CD14-positive monocyte (primary cell): Measurements from ENCODE around the gene RTL5. TPM values are rescaled to one million over a fixed set of nuclear protein-coding genes. Genes with fewer than 3 reads are reported as not detected.

Experiments
- DNase-seq, 3 donors: peaks; one replicate each; pipeline ENCODE4 v3.0.0-alpha.2; 2011 to 2022
- H2AFZ ChIP-seq: 2 replicates; pipeline ENCODE4 v1.6.0; 2012; ENCODE audit warnings: mild to moderate bottlenecking, low read depth, low read length, inconsistent platforms; ENCODE audit not compliant: insufficient read depth, poor library complexity, severe bottlenecking
- H3K27ac ChIP-seq, 2 donors: 1 replicate in 1 of 2; 2 replicates in 1 of 2; pipeline ENCODE4 v1.5.1; 2012 to 2013; ENCODE audit warnings: low read length in 2 of 2, control low read depth in 1 of 2, inconsistent platforms in 1 of 2, low read depth in 1 of 2, mild to moderate bottlenecking in 1 of 2
- H3K27me3 ChIP-seq, 2 donors: one replicate each; pipeline versions ENCODE4 v1.6.0 to v1.6.1; 2011 to 2013; ENCODE audit warnings: low read length in 2 of 2; ENCODE audit not compliant: control insufficient read depth in 2 of 2, insufficient read depth in 2 of 2
- H3K36me3 ChIP-seq, 2 donors: replicated peaks in 1 of 2; 1 replicate in 1 of 2; 2 replicates in 1 of 2; pipeline versions ENCODE4 v1.5.1 to v1.6.1; 2012 to 2013; ENCODE audit warnings: low read length in 2 of 2, control low read depth in 1 of 2, inconsistent platforms in 1 of 2, mild to moderate bottlenecking in 1 of 2; ENCODE audit not compliant: insufficient read depth in 2 of 2, control insufficient read depth in 1 of 2
- H3K4me1 ChIP-seq, 2 donors: 1 replicate in 1 of 2; 2 replicates in 1 of 2; pipeline versions ENCODE4 v1.5.1 to v1.6.1; 2012 to 2013; ENCODE audit warnings: low read length in 2 of 2, control low read depth in 1 of 2, inconsistent platforms in 1 of 2, mild to moderate bottlenecking in 1 of 2, moderate library complexity in 1 of 2; ENCODE audit not compliant: insufficient read depth in 2 of 2, control insufficient read depth in 1 of 2
- H3K4me2 ChIP-seq: replicated peaks from 2 replicates; pipeline ENCODE3; 2012; ENCODE audit warnings: low read length, moderate library complexity, mild to moderate bottlenecking; ENCODE audit not compliant: poor library complexity, severe bottlenecking; ENCODE audit errors: extremely low read depth
- H3K4me3 ChIP-seq, 3 experiments: fragments of 200-600 bp in 1 of 3; sonication (generic) in 1 of 3; replicated peaks in 1 of 3; 1 replicate in 2 of 3; 2 replicates in 1 of 3; pipeline ENCODE4 v1.5.1; 2011 to 2013; ENCODE audit warnings: low read length in 3 of 3, mild to moderate bottlenecking in 3 of 3, control low read depth in 2 of 3, low read depth in 2 of 3, inconsistent platforms in 1 of 3, moderate library complexity in 1 of 3
- H3K79me2 ChIP-seq: 2 replicates; pipeline ENCODE4 v1.6.0; 2012; ENCODE audit warnings: mild to moderate bottlenecking, control low read depth, inconsistent platforms, low read length, moderate library complexity; ENCODE audit not compliant: insufficient read depth
- H3K9ac ChIP-seq: 2 replicates; pipeline ENCODE4 v1.6.0; 2017; ENCODE audit warnings: low read length, mild to moderate bottlenecking; ENCODE audit not compliant: insufficient read depth, poor library complexity, severe bottlenecking
- H3K9me3 ChIP-seq, 2 donors: replicated peaks in 1 of 2; 1 replicate in 1 of 2; 2 replicates in 1 of 2; pipeline versions ENCODE4 v1.5.1 to v1.6.1; 2012 to 2013; ENCODE audit warnings: low read length in 2 of 2, control low read depth in 1 of 2; ENCODE audit not compliant: control insufficient read depth in 1 of 2, insufficient read depth in 1 of 2
- H4K20me1 ChIP-seq: 2 replicates; pipeline ENCODE4 v1.6.0; 2012; ENCODE audit warnings: mild to moderate bottlenecking, low read length, control low read depth, moderate library complexity; ENCODE audit not compliant: insufficient read depth
- H3K27ac Mint-ChIP-seq, 7 donors: one replicate each; pipeline ENCODE4 v1.8.0; 2020; ENCODE audit warnings: mild to moderate bottlenecking in 7 of 7, mixed read lengths in 7 of 7, moderate library complexity in 6 of 7, inconsistent platforms in 2 of 7
- H3K27me3 Mint-ChIP-seq, 3 donors: one replicate each; pipeline ENCODE4 v1.8.0; 2021 to 2022; ENCODE audit warnings: low read depth in 3 of 3, mild to moderate bottlenecking in 3 of 3, mixed read lengths in 3 of 3, moderate library complexity in 3 of 3, inconsistent platforms in 1 of 3
- H3K36me3 Mint-ChIP-seq, 2 donors: one replicate each; pipeline ENCODE4 v1.8.0; 2020; ENCODE audit warnings: mixed read lengths in 2 of 2, inconsistent platforms in 1 of 2, mild to moderate bottlenecking in 1 of 2
- H3K4me1 Mint-ChIP-seq: one replicate; pipeline ENCODE4 v1.8.0; 2020; ENCODE audit warnings: mild to moderate bottlenecking, mixed read lengths
- H3K4me3 Mint-ChIP-seq, 2 donors: one replicate each; pipeline ENCODE4 v1.8.0; 2020; ENCODE audit warnings: mild to moderate bottlenecking in 2 of 2, mixed read lengths in 2 of 2, moderate library complexity in 1 of 2
- H3K9me3 Mint-ChIP-seq, 7 donors: one replicate each; pipeline ENCODE4 v1.8.0; 2020 to 2022; ENCODE audit warnings: mixed read lengths in 7 of 7, mild to moderate bottlenecking in 6 of 7, moderate library complexity in 6 of 7, inconsistent platforms in 2 of 7
- WGBS: methylation state at CpG from one replicate; pipeline ENCODE4 v1.1.5; 2013; ENCODE audit warnings: missing lambda C conversion rate; ENCODE audit not compliant: insufficient coverage; 5-methylcytosine and 5-hydroxymethylcytosine counted together
- intact Hi-C, 2 donors: fragments of 100-400 bp; cut with micrococcal nuclease; formaldehyde crosslinking; loops; one replicate each; pipeline versions ENCODE4 v1.15.0 to v1.15.1; 2023
- polyA plus RNA-seq, 3 donors: library from polyadenylated mRNA; depleted of rRNA in 1 of 3; unstranded in 2 of 3; stranded (reverse) in 1 of 3; fragments of 300-500 nt in 2 of 3; fragments of >200 nt in 1 of 3; fragmentation: Illumina TruSeq in 2 of 3; gene quantifications; 1 replicate in 2 of 3; 2 replicates in 1 of 3; pipeline ENCODE4 v1.2.3, GENCODE V29; 2012 to 2021
- TF ChIP-seq, protein P1 (sequence below): fragments of 200-600 bp; IDR thresholded peaks from one replicate; pipeline ENCODE4 v1.8.0; 2022; ENCODE audit warnings: antibody characterized with exemption, mild to moderate bottlenecking

RTL5 gene
- polyA plus RNA-seq, 3 donors = 0.24 to 4.9 (median 0.59) TPM

- Histone ChIP-seq H3K27ac (peak overlapping the region in 1 of 2 donors; percentile 97), H3K27me3 (no peaks in the 10 kb centered on the region), H3K4me2 (peak overlapping the region; percentile 32), H3K4me1 (peaks cover 100% of the 10 kb centered on the region in 2 donors), H3K9ac (peak overlapping the region; percentile 1), H3K36me3 (no peaks in the 10 kb centered on the region), H2AFZ (no peak overlapping the region), H3K79me2 (peaks cover 73% of the 10 kb centered on the region), H3K9me3 (no peaks in the 10 kb centered on the region), H3K4me3 (peak overlapping the region in 1 of 3 experiments; percentile 4), H4K20me1 (peaks cover 26% of the 10 kb centered on the region)
- no peak for DNase-seq
- H3K9me3 Mint-ChIP-seq = peaks cover 0 to 5% (median 0%) of the 10 kb centered on the region in 7 donors
- TF ChIP-seq, protein P1, sequence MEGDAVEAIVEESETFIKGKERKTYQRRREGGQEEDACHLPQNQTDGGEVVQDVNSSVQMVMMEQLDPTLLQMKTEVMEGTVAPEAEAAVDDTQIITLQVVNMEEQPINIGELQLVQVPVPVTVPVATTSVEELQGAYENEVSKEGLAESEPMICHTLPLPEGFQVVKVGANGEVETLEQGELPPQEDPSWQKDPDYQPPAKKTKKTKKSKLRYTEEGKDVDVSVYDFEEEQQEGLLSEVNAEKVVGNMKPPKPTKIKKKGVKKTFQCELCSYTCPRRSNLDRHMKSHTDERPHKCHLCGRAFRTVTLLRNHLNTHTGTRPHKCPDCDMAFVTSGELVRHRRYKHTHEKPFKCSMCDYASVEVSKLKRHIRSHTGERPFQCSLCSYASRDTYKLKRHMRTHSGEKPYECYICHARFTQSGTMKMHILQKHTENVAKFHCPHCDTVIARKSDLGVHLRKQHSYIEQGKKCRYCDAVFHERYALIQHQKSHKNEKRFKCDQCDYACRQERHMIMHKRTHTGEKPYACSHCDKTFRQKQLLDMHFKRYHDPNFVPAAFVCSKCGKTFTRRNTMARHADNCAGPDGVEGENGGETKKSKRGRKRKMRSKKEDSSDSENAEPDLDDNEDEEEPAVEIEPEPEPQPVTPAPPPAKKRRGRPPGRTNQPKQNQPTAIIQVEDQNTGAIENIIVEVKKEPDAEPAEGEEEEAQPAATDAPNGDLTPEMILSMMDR = no peak
- H3K4me1 Mint-ChIP-seq = peaks cover 93% of the 10 kb centered on the region
- WGBS = 0% methylated on average over 1 of the region's 6 CpGs
- intact Hi-C loops = loop anchor here (2.0 to 10.0 kb wide), 5 partner anchors 61 to 128 kb away; no protein-coding TSS in a partner anchor
- peaks cover 0 to 39% (median 0%) of the 10 kb centered on the region in 3 donors for H3K27me3 Mint-ChIP-seq
- H3K36me3 Mint-ChIP-seq = peaks cover 16 to 32% of the 10 kb centered on the region in 2 donors
- peak overlapping the region in 6 of 7 donors; percentile 84 to 98 (median 94) for H3K27ac Mint-ChIP-seq
- no peak overlapping the region for H3K4me3 Mint-ChIP-seq
These were observed 6.2 kb downstream of the RTL5 start for GRCh38 chrX:72125331-72126047.

- WGBS = 62% methylated on average over 3 of the region's 8 CpGs
- H3K4me1 ChIP-seq = peaks cover 97 to 100% of the 10 kb centered on the region in 2 donors
- peak overlapping the region; percentile 92 to 98 (median 96) for H3K27ac Mint-ChIP-seq
These were observed 7.0 kb downstream of the RTL5 start for GRCh38 chrX:72124540-72125201.

More at GRCh38 chrX:72124540-72125201, 7.0 kb downstream of the RTL5 start:
- Histone ChIP-seq H3K27me3 (no peaks in the 10 kb centered on the region), H3K9ac (no peak overlapping the region), H4K20me1 (peaks cover 18% of the 10 kb centered on the region), H2AFZ (no peak overlapping the region), H3K4me3 (peak overlapping the region in 1 of 3 experiments; percentile 36), H3K79me2 (peaks cover 81% of the 10 kb centered on the region), H3K36me3 (no peaks in the 10 kb centered on the region), H3K27ac (peak overlapping the region; percentile 92 to 97), H3K9me3 (no peaks in the 10 kb centered on the region), H3K4me2 (peak overlapping the region; percentile 18)
- peaks cover 0 to 5% (median 0%) of the 10 kb centered on the region in 7 donors for H3K9me3 Mint-ChIP-seq
- H3K4me1 Mint-ChIP-seq = peaks cover 93% of the 10 kb centered on the region
- H3K4me3 Mint-ChIP-seq = peak overlapping the region in 1 of 2 donors; percentile 53
- no peak for DNase-seq
- TF ChIP-seq, protein P1 = no peak
- H3K27me3 Mint-ChIP-seq = peaks cover 0 to 40% (median 0%) of the 10 kb centered on the region in 3 donors
- intact Hi-C loops = loop anchor here (5.0 to 10.0 kb wide), 4 partner anchors 60 to 127 kb away; no protein-coding TSS in a partner anchor
- H3K36me3 Mint-ChIP-seq = peaks cover 16 to 24% of the 10 kb centered on the region in 2 donors
